ENCODE data around the gene THSD7B.
"Not testable (repeated sequence)": the region's sequence is repeated elsewhere in the genome, so short reads cannot be mapped to it uniquely, and the experiment has no call there.

The THSD7B gene

GRCh38 chr2:136929531-136929930 lies 164.2 kb downstream of the THSD7B start:
- TF ChIP-seq POLR2A (IDR thresholded peaks at IDR 0.05; ENCODE audit: low read length), result no peak
- no peak for TF ChIP-seq GATA1 (IDR thresholded peaks at IDR 0.05; ENCODE audit: low read depth, low read length)
- DNase-seq, result no peak

- peak; percentile 3 to 17 for DNase-seq
- TF ChIP-seq GATA1 (IDR thresholded peaks at IDR 0.05; ENCODE audit: low read depth, low read length) (no peak), POLR2A (IDR thresholded peaks at IDR 0.05; ENCODE audit: low read length) (no peak)
Observed at GRCh38 chr2:136932700-136933099, 167.4 kb downstream of the THSD7B start.

GRCh38 chr2:136935119-136935518 lies 169.8 kb downstream of the THSD7B start:
- no peak for TF ChIP-seq GATA1 (IDR thresholded peaks at IDR 0.05; ENCODE audit: low read depth, low read length)
- no peak for TF ChIP-seq POLR2A (IDR thresholded peaks at IDR 0.05; ENCODE audit: low read length)
- no peak for DNase-seq

GRCh38 chr2:136956050-136956449 lies 190.7 kb downstream of the THSD7B start:
- no peak for DNase-seq
- TF ChIP-seq POLR2A (IDR thresholded peaks at IDR 0.05; ENCODE audit: low read length) (no peak), GATA1 (IDR thresholded peaks at IDR 0.05; ENCODE audit: low read depth, low read length) (no peak)

GRCh38 chr2:136957044-136957443 lies 191.7 kb downstream of the THSD7B start:
- TF ChIP-seq GATA1 (IDR thresholded peaks at IDR 0.05; ENCODE audit: low read depth, low read length) (no peak), POLR2A (IDR thresholded peaks at IDR 0.05; ENCODE audit: low read length) (no peak)

GRCh38 chr2:136962105-136962725 lies 196.9 kb downstream of the THSD7B start:
- TF ChIP-seq POLR2A (IDR thresholded peaks at IDR 0.05; ENCODE audit: low read length) (no peak), GATA1 (IDR thresholded peaks at IDR 0.05; ENCODE audit: low read depth, low read length) (no peak)
- no peak for DNase-seq

More at GRCh38 chr2:136957044-136957443, 191.7 kb downstream of the THSD7B start:
- DNase-seq, result no peak

- no peak for DNase-seq
- TF ChIP-seq GATA1 (IDR thresholded peaks at IDR 0.05; ENCODE audit: low read depth, low read length) (no peak), POLR2A (IDR thresholded peaks at IDR 0.05; ENCODE audit: low read length) (no peak)
Observed at GRCh38 chr2:136966485-136966884, 201.1 kb downstream of the THSD7B start.

GRCh38 chr2:136980303-136980702 lies 215.0 kb downstream of the THSD7B start:
- TF ChIP-seq GATA1 (IDR thresholded peaks at IDR 0.05; ENCODE audit: low read depth, low read length) (no peak), POLR2A (IDR thresholded peaks at IDR 0.05; ENCODE audit: low read length) (no peak)
- no peak for DNase-seq

- DNase-seq, result not testable (repeated sequence)
Observed at GRCh38 chr2:136981689-136982088, 216.3 kb downstream of the THSD7B start.

GRCh38 chr2:136985044-136985443 lies 219.7 kb downstream of the THSD7B start:
- TF ChIP-seq GATA1 (IDR thresholded peaks at IDR 0.05; ENCODE audit: low read depth, low read length) (no peak), POLR2A (IDR thresholded peaks at IDR 0.05; ENCODE audit: low read length) (no peak)
- no peak for DNase-seq

- TF ChIP-seq POLR2A (IDR thresholded peaks at IDR 0.05; ENCODE audit: low read length) (no peak), GATA1 (IDR thresholded peaks at IDR 0.05; ENCODE audit: low read depth, low read length) (no peak)
- no peak for DNase-seq
Observed at GRCh38 chr2:136986605-136987221, 221.4 kb downstream of the THSD7B start.

GRCh38 chr2:136990316-136990715 lies 225.0 kb downstream of the THSD7B start:
- TF ChIP-seq GATA1 (IDR thresholded peaks at IDR 0.05; ENCODE audit: low read depth, low read length) (no peak), POLR2A (IDR thresholded peaks at IDR 0.05; ENCODE audit: low read length) (no peak)
- no peak for DNase-seq

GRCh38 chr2:136994793-136995192 lies 229.4 kb downstream of the THSD7B start:
- TF ChIP-seq POLR2A (IDR thresholded peaks at IDR 0.05; ENCODE audit: low read length), result no peak
- no peak for TF ChIP-seq GATA1 (IDR thresholded peaks at IDR 0.05; ENCODE audit: low read depth, low read length)
- no peak for DNase-seq

GRCh38 chr2:136997557-136997956 lies 232.2 kb downstream of the THSD7B start:
- no peak for DNase-seq

GRCh38 chr2:137000811-137001210 lies 235.5 kb downstream of the THSD7B start:
- no peak for DNase-seq
- TF ChIP-seq GATA1 (IDR thresholded peaks at IDR 0.05; ENCODE audit: low read depth, low read length) (no peak), POLR2A (IDR thresholded peaks at IDR 0.05; ENCODE audit: low read length) (no peak)

More at GRCh38 chr2:136997557-136997956, 232.2 kb downstream of the THSD7B start:
- TF ChIP-seq POLR2A (IDR thresholded peaks at IDR 0.05; ENCODE audit: low read length) (no peak), GATA1 (IDR thresholded peaks at IDR 0.05; ENCODE audit: low read depth, low read length) (no peak)

All from erythroblast (primary cell).